H1 (cell line): ENCODE measurements around the gene GPA33. TPM values are rescaled to one million over a fixed set of nuclear protein-coding genes. Genes with fewer than 3 reads are reported as not detected.

Source experiments
- CTCF ChIA-PET: fragments of 300-600 bp; sonication (Branson Sonifier 250); formaldehyde crosslinking; loops from one replicate; lab custom pipeline; 2021; ENCODE audit not compliant: partially characterized antibody; lab: Charles Lee
- POLR2A ChIA-PET: fragments of 300-600 bp; sonication (Branson Sonifier 250); formaldehyde crosslinking; loops from one replicate; lab custom pipeline; 2021; ENCODE audit warnings: inconsistent platforms; ENCODE audit not compliant: partially characterized antibody; lab: Charles Lee
- DNase-seq, 2 experiments: peaks; one replicate each; pipeline versions ENCODE4 v3.0.0 to v3.0.0-alpha.2; 2010 to 2022; ENCODE audit warnings: low spot score in 2 of 2, low read depth in 1 of 2, mixed read lengths in 1 of 2
- FAIRE-seq: peaks from 2 replicates; lab custom pipeline; 2011; peaks lifted over from hg19 to GRCh38; lab: Jason Lieb, UNC
- H2AFZ ChIP-seq: 2 replicates; pipeline ENCODE4 v1.8.1; 2012; ENCODE audit warnings: low read length, inconsistent platforms
- H2AK5ac ChIP-seq: 2 replicates; pipeline ENCODE4 v1.6.1; 2013; ENCODE audit warnings: low read depth, low read length
- H2BK120ac ChIP-seq: replicated peaks from 2 replicates; pipeline ENCODE3; 2013; ENCODE audit warnings: low read depth, low read length, inconsistent platforms
- H2BK12ac ChIP-seq: 2 replicates; pipeline ENCODE4 v1.6.1; 2013; ENCODE audit warnings: low read depth, low read length
- H2BK15ac ChIP-seq: 2 replicates; pipeline ENCODE4 v1.6.1; 2013; ENCODE audit warnings: low read length
- H2BK20ac ChIP-seq: 2 replicates; pipeline ENCODE4 v1.6.1; 2013; ENCODE audit warnings: low read length
- H2BK5ac ChIP-seq: 2 replicates; pipeline ENCODE4 v1.6.1; 2013; ENCODE audit warnings: low read depth, low read length
- H3K14ac ChIP-seq: 2 replicates; pipeline ENCODE4 v1.6.1; 2013; ENCODE audit warnings: inconsistent platforms; ENCODE audit not compliant: insufficient read length
- H3K18ac ChIP-seq: 2 replicates; pipeline ENCODE4 v1.6.1; 2013; ENCODE audit warnings: low read length; ENCODE audit errors: extremely low read depth
- H3K23ac ChIP-seq: 2 replicates; pipeline ENCODE4 v1.6.1; 2013; ENCODE audit warnings: inconsistent platforms; ENCODE audit not compliant: insufficient read length
- H3K23me2 ChIP-seq: 2 replicates; pipeline ENCODE4 v1.6.1; 2013; ENCODE audit warnings: low read depth, low read length
- H3K27ac ChIP-seq: 2 replicates; pipeline ENCODE4 v1.6.1; 2011; ENCODE audit warnings: low read depth, low read length, inconsistent platforms
- H3K27me3 ChIP-seq, 4 experiments: replicated peaks in 1 of 4; 1 replicate in 1 of 4; 2 replicates in 3 of 4; pipeline versions ENCODE4 v1.6.1 to v1.8.1; 2011 to 2013; ENCODE audit warnings: low read length in 3 of 4, mild to moderate bottlenecking in 3 of 4, inconsistent platforms in 2 of 4, mixed read lengths in 2 of 4, moderate library complexity in 1 of 4; ENCODE audit not compliant: control insufficient read depth in 3 of 4, insufficient read depth in 3 of 4; ENCODE audit errors: extremely low read depth in 1 of 4
- H3K36me3 ChIP-seq, 4 experiments: 2 replicates each; pipeline versions ENCODE4 v1.6.1 to v1.8.1; 2011 to 2013; ENCODE audit warnings: mild to moderate bottlenecking in 4 of 4, low read length in 3 of 4, moderate library complexity in 2 of 4, control low read depth in 1 of 4, inconsistent platforms in 1 of 4; ENCODE audit not compliant: insufficient read depth in 4 of 4, control insufficient read depth in 2 of 4
- H3K4ac ChIP-seq: replicated peaks from 2 replicates; pipeline ENCODE3; 2013; ENCODE audit warnings: low read length, low read depth, mixed read lengths, inconsistent platforms; ENCODE audit not compliant: insufficient read length
- H3K4me1 ChIP-seq, 4 experiments: replicated peaks in 1 of 4; 1 replicate in 1 of 4; 2 replicates in 3 of 4; pipeline versions ENCODE4 v1.6.1 to v1.8.1; 2011 to 2013; ENCODE audit warnings: low read length in 3 of 4, inconsistent platforms in 2 of 4, mixed read lengths in 1 of 4; ENCODE audit not compliant: insufficient read depth in 4 of 4, control insufficient read depth in 3 of 4
- H3K4me2 ChIP-seq, 2 experiments: 2 replicates each; pipeline versions ENCODE4 v1.6.1 to v1.8.1; 2011 to 2013; ENCODE audit warnings: low read depth in 2 of 2, low read length in 2 of 2, control low read depth in 1 of 2, inconsistent platforms in 1 of 2, mild to moderate bottlenecking in 1 of 2; ENCODE audit not compliant: insufficient read depth in 1 of 2
- H3K4me3 ChIP-seq, 4 experiments: fragments of 200-600, 300-600 bp in 1 of 4; sonication (generic), shearing (Covaris generic), sonication (Bioruptor Twin) in 1 of 4; 2 replicates each; pipeline versions ENCODE4 v1.5.1 to v1.8.1; 2011 to 2016; ENCODE audit warnings: low read length in 4 of 4, low read depth in 3 of 4, control low read depth in 2 of 4, inconsistent platforms in 2 of 4, mild to moderate bottlenecking in 2 of 4, mixed read lengths in 1 of 4, moderate library complexity in 1 of 4; ENCODE audit not compliant: insufficient read depth in 2 of 4; ENCODE audit errors: extremely low read depth in 1 of 4
- H3K56ac ChIP-seq: replicated peaks from 2 replicates; pipeline ENCODE3; 2013; ENCODE audit warnings: low read depth, mild to moderate bottlenecking, mixed read lengths, low read length, inconsistent platforms; ENCODE audit not compliant: insufficient read length
- H3K79me1 ChIP-seq: 2 replicates; pipeline ENCODE4 v1.6.1; 2013; ENCODE audit warnings: low read depth, low read length, control low read depth
- H3K79me2 ChIP-seq, 2 experiments: 2 replicates each; pipeline versions ENCODE4 v1.6.1 to v1.8.1; 2012 to 2013; ENCODE audit warnings: low read length in 2 of 2, mild to moderate bottlenecking in 2 of 2, inconsistent platforms in 1 of 2; ENCODE audit not compliant: insufficient read depth in 2 of 2, control insufficient read depth in 1 of 2
- H3K9ac ChIP-seq, 4 experiments: replicated peaks in 1 of 4; 1 replicate in 1 of 4; 2 replicates in 3 of 4; pipeline versions ENCODE4 v1.6.1 to v1.8.1; 2011 to 2013; ENCODE audit warnings: low read depth in 3 of 4, low read length in 3 of 4, control low read depth in 2 of 4, mild to moderate bottlenecking in 2 of 4, moderate library complexity in 2 of 4, inconsistent platforms in 1 of 4; ENCODE audit errors: extremely low read depth in 1 of 4
- H3K9me3 ChIP-seq, 2 experiments: 2 replicates each; pipeline versions ENCODE4 v1.6.1 to v1.8.1; 2012 to 2013; ENCODE audit warnings: mild to moderate bottlenecking in 2 of 2, moderate library complexity in 2 of 2, control low read depth in 1 of 2, inconsistent platforms in 1 of 2, low read depth in 1 of 2, low read length in 1 of 2, mixed read lengths in 1 of 2; ENCODE audit not compliant: insufficient read depth in 2 of 2
- H4K20me1 ChIP-seq, 2 experiments: replicated peaks in 1 of 2; 2 replicates each; pipeline versions ENCODE3 to v1.8.1; 2011 to 2013; ENCODE audit warnings: inconsistent platforms in 2 of 2, low read length in 2 of 2, mild to moderate bottlenecking in 1 of 2; ENCODE audit not compliant: insufficient read depth in 2 of 2, control insufficient read depth in 1 of 2
- H4K5ac ChIP-seq: 2 replicates; pipeline ENCODE4 v1.6.1; 2013; ENCODE audit warnings: low read length, low read depth, mixed read lengths, inconsistent platforms; ENCODE audit not compliant: insufficient read length
- H4K8ac ChIP-seq: 2 replicates; pipeline ENCODE4 v1.8.0; 2013; ENCODE audit warnings: mild to moderate bottlenecking, moderate library complexity, low read length, inconsistent platforms; ENCODE audit not compliant: insufficient read depth; ENCODE audit errors: extremely low read depth
- H4K91ac ChIP-seq: replicated peaks from 2 replicates; pipeline ENCODE3; 2013; ENCODE audit warnings: low read length, mixed read lengths, inconsistent platforms; ENCODE audit not compliant: insufficient read length
- ASH2L ChIP-seq: fragments of 200-600, 300-600 bp; sonication (generic); IDR thresholded peaks from one replicate; pipeline ENCODE4 v1.7.1; 2017; ENCODE audit warnings: low read length
- BACH1 ChIP-seq: IDR thresholded peaks from 2 replicates; pipeline ENCODE4 v1.6.1; 2012; ENCODE audit warnings: low read length, improper control_type of control experiment
- CBX8 ChIP-seq: fragments of 300-800, 300-1000 bp; sonication (generic); IDR thresholded peaks from 2 replicates; pipeline ENCODE4 v1.7.1; 2016; ENCODE audit warnings: low read depth, low read length, borderline replicate concordance
- CREB1 ChIP-seq: IDR thresholded peaks from 2 replicates; pipeline ENCODE4 v1.6.1; 2012; ENCODE audit warnings: inconsistent platforms
- EZH2 ChIP-seq: fragments of 200-600 bp; sonication (generic); IDR thresholded peaks from 2 replicates; pipeline ENCODE4 v1.7.1; 2012; ENCODE audit warnings: low read depth, mild to moderate bottlenecking, moderate library complexity, low read length, inconsistent platforms; ENCODE audit not compliant: severe bottlenecking
- GABPA ChIP-seq: IDR thresholded peaks from 2 replicates; pipeline ENCODE4 v1.6.1; 2011; ENCODE audit warnings: mild to moderate bottlenecking, low read length, moderate library complexity, borderline replicate concordance; ENCODE audit not compliant: insufficient read depth
- JUN ChIP-seq: IDR thresholded peaks from 2 replicates; pipeline ENCODE4 v1.6.1; 2011; ENCODE audit warnings: low read depth, mild to moderate bottlenecking, improper control_type of control experiment, low read length
- RFX5 ChIP-seq: IDR thresholded peaks from 2 replicates; pipeline ENCODE4 v1.6.1; 2011; ENCODE audit warnings: low read depth, low read length, improper control_type of control experiment, borderline replicate concordance
- SUZ12 ChIP-seq: fragments of 200-600 bp; sonication (generic); IDR thresholded peaks from 2 replicates; pipeline ENCODE4 v1.6.1; 2012; ENCODE audit warnings: mild to moderate bottlenecking, inconsistent platforms, low read length, moderate library complexity, mixed read lengths
- TAF1 ChIP-seq: IDR thresholded peaks from 2 replicates; pipeline ENCODE4 v1.6.1; 2011; ENCODE audit warnings: mild to moderate bottlenecking, low read depth, low read length
- TBP ChIP-seq: IDR thresholded peaks from 2 replicates; pipeline ENCODE4 v1.6.1; 2011; ENCODE audit warnings: low read depth, low read length, improper control_type of control experiment
- WGBS, 2 experiments: shearing (Covaris generic) in 1 of 2; methylation state at CpG; one replicate each; pipeline versions ENCODE4 v1.1.6 to v1.1.7; 2013 to 2015; ENCODE audit warnings: low lambda C conversion rate in 2 of 2, mixed read lengths in 2 of 2, inconsistent platforms in 1 of 2, low coverage in 1 of 2, missing lambda C conversion rate in 1 of 2; ENCODE audit not compliant: insufficient replicate concordance in 2 of 2, insufficient coverage in 1 of 2, insufficient read length in 1 of 2; ENCODE audit errors: extremely low coverage in 1 of 2, missing lambda C conversion rate in 1 of 2; 5-methylcytosine and 5-hydroxymethylcytosine counted together
- polyA plus RNA-seq, 7 experiments: library from polyadenylated mRNA; depleted of rRNA in 3 of 7; stranded (reverse) in 5 of 7; unstranded in 2 of 7; fragments of >200 nt in 5 of 7; fragments of 200-250 nt in 2 of 7; gene quantifications; 1 replicate in 5 of 7; 2 replicates in 1 of 7; 4 replicates in 1 of 7; pipeline versions ENCODE4 v1.2.1 to v1.2.3, GENCODE V29; 2011 to 2013; ENCODE audit warnings: missing spikeins in 2 of 7, mixed read lengths in 2 of 7
- total RNA-seq: library from RNA; stranded (reverse); fragmentation: NEBNext Ultra II Directional; extraction: Animal tissue kit (Norgen Biotek cat#: 25700); gene quantifications from 2 replicates; pipeline ENCODE4 v1.2.1, GENCODE V29; 2021

Gene GPA33
- total and polyA plus RNA-seq, 2 of the 8 experiments (the other 6 are each of a cell fraction or from before 2014, with no cell fraction given): 0.19 to 0.67 TPM

GRCh38 chr1:167121375-167122120 lies 31.4 kb upstream of the GPA33 start:
- FAIRE-seq (no peak), DNase-seq (peak in 1 of 2 experiments; percentile 80)
- H3K27me3 ChIP-seq: no peaks in the 10 kb centered on the region; a peak in 2 of 7 replicates
- H2BK15ac ChIP-seq: peak overlapping the region; percentile 73; the same call in 1 of the 2 replicates
- no peaks in the 10 kb centered on the region for H4K20me1 ChIP-seq
- POLR2A ChIA-PET: interaction anchor here (0.6 to 2.1 kb wide), 7 partner anchors 12 to 99 kb away, joined by 3 to 9 read pairs (median 4); partner anchors contain the start of genes POU2F1 and STYXL2
- peaks cover 7% of the 10 kb centered on the region for H3K23me2 ChIP-seq
- peak overlapping the region; percentile 73 for H2BK20ac ChIP-seq
- peak overlapping the region; percentile 90 for H4K91ac ChIP-seq
- no peak overlapping the region; the same call in 1 of the 2 replicates for H2AK5ac ChIP-seq
- H3K18ac ChIP-seq: peak overlapping the region; percentile 89
- no peaks in the 10 kb centered on the region for H3K9me3 ChIP-seq
- peak overlapping the region; percentile 95 for H2AFZ ChIP-seq
- H3K27ac ChIP-seq: no peak overlapping the region
- H3K9ac ChIP-seq: peak overlapping the region in 2 of 4 experiments; percentile 35 to 40; a peak in 2 of 7 replicates
- no peak overlapping the region for H3K56ac ChIP-seq
- H3K4me2 ChIP-seq: peak overlapping the region; percentile 79 to 81
- H3K4ac ChIP-seq: peak overlapping the region; percentile 32
- peak overlapping the region; percentile 39 to 64 (median 56) for H3K4me3 ChIP-seq
- CTCF ChIA-PET: interaction anchor here (0.8 to 8.0 kb wide), 14 partner anchors 12 to 320 kb away, joined by 3 to 81 read pairs (median 4); partner anchors contain the start of gene STYXL2
- H4K8ac ChIP-seq: peak overlapping the region; percentile 84; the same call in 1 of the 2 replicates
- H3K79me2 ChIP-seq: no peaks in the 10 kb centered on the region
- 12% methylated on average over 46 of the region's 47 CpGs; no CpG with 5 or more reads in 1 of the 2 experiments for WGBS, 2 experiments
- no peak overlapping the region for H3K14ac ChIP-seq
- H4K5ac ChIP-seq: no peak overlapping the region
- peak overlapping the region; percentile 91; the same call in 1 of the 2 replicates for H2BK12ac ChIP-seq
- no peaks in the 10 kb centered on the region for H3K79me1 ChIP-seq
- peak overlapping the region; percentile 84; the same call in 1 of the 2 replicates for H2BK5ac ChIP-seq
- H2BK120ac ChIP-seq: peak overlapping the region; percentile 79
- peaks cover 0 to 11% (median 3%) of the 10 kb centered on the region in 4 experiments; a peak in 5 of 7 replicates for H3K4me1 ChIP-seq
- H3K23ac ChIP-seq: no peak overlapping the region
- no peaks in the 10 kb centered on the region for H3K36me3 ChIP-seq
- TF ChIP-seq ASH2L: peak; percentile 82
- peak; percentile 42; the same call in 1 of the 2 replicates for TF ChIP-seq TBP
- peak; percentile 50; the same call in 1 of the 2 replicates for TF ChIP-seq BACH1
- TF ChIP-seq GABPA: peak; percentile 77; the same call in 1 of the 2 replicates
- TF ChIP-seq RFX5: no peak
- TF ChIP-seq EZH2: peak; percentile 30
- TF ChIP-seq CREB1: no peak
- TF ChIP-seq SUZ12: 0 out of 2 replicates have a peak, but pooled peaks have one; percentile 20
- TF ChIP-seq CBX8: no peak
- 0 out of 2 replicates have a peak, but pooled peaks have one; percentile 24 for TF ChIP-seq TAF1
- no peak for TF ChIP-seq JUN
